GM23248 (cell line): ENCODE measurements around the gene FREM2. TPM values are rescaled to one million over a fixed set of nuclear protein-coding genes. Genes with fewer than 3 reads are reported as not detected.

Experiments used
- DNase-seq: peaks from one replicate; pipeline ENCODE4 v3.0.0-alpha.2; 2015
- H2AFZ ChIP-seq: fragments of 200-600 bp; sonication (generic); 2 replicates; pipeline ENCODE4 v1.6.1; 2016; ENCODE audit warnings: antibody characterized with exemption
- H3F3A ChIP-seq: fragments of 200-600 bp; sonication (generic); 2 replicates; pipeline ENCODE4 v1.6.1; 2016; ENCODE audit warnings: mild to moderate bottlenecking, antibody characterized with exemption, mixed run types; ENCODE audit not compliant: insufficient read depth
- H3K27ac ChIP-seq: fragments of 200-600 bp; sonication (generic); 2 replicates; pipeline ENCODE4 v1.5.1; 2016; ENCODE audit warnings: mild to moderate bottlenecking
- H3K27me3 ChIP-seq: fragments of 200-600 bp; sonication (generic); replicated peaks from 2 replicates; pipeline ENCODE4 v1.6.1; 2016; ENCODE audit warnings: mild to moderate bottlenecking; ENCODE audit not compliant: insufficient read depth
- H3K36me3 ChIP-seq: fragments of 200-600 bp; sonication (generic); 2 replicates; pipeline ENCODE4 v1.6.1; 2016; ENCODE audit warnings: low read depth, mild to moderate bottlenecking
- H3K4me1 ChIP-seq: fragments of 200-600 bp; sonication (generic); 2 replicates; pipeline ENCODE4 v1.6.1; 2016; ENCODE audit warnings: mild to moderate bottlenecking; ENCODE audit not compliant: insufficient read depth
- H3K4me2 ChIP-seq: fragments of 200-600 bp; sonication (generic); one replicate; pipeline ENCODE4 v1.6.1; 2016; ENCODE audit warnings: mild to moderate bottlenecking; ENCODE audit not compliant: unreplicated experiment
- H3K4me3 ChIP-seq: fragments of 200-600 bp; sonication (generic); 2 replicates; pipeline ENCODE4 v1.5.1; 2016; ENCODE audit warnings: mild to moderate bottlenecking
- H3K79me2 ChIP-seq: fragments of 200-600 bp; sonication (generic); 2 replicates; pipeline ENCODE4 v1.6.1; 2016; ENCODE audit warnings: mild to moderate bottlenecking; ENCODE audit not compliant: insufficient read depth
- H3K9ac ChIP-seq: fragments of 200-600 bp; sonication (generic); 2 replicates; pipeline ENCODE4 v1.6.1; 2016; ENCODE audit warnings: mild to moderate bottlenecking
- H3K9me2 ChIP-seq: fragments of 200-600 bp; sonication (generic); 2 replicates; pipeline ENCODE4 v1.6.1; 2016; ENCODE audit warnings: mixed run types, mild to moderate bottlenecking, moderate library complexity; ENCODE audit not compliant: insufficient read depth
- H3K9me3 ChIP-seq: fragments of 200-600 bp; sonication (generic); one replicate; pipeline ENCODE4 v1.6.1; 2017; ENCODE audit warnings: low read depth
- H4K20me1 ChIP-seq: fragments of 200-600 bp; sonication (generic); 2 replicates; pipeline ENCODE4 v1.6.0; 2016; ENCODE audit not compliant: insufficient read depth
- EZH2 ChIP-seq: fragments of 200-600 bp; sonication (generic); IDR thresholded peaks from 2 replicates; pipeline ENCODE4 v1.6.1; 2018; ENCODE audit warnings: antibody characterized with exemption, mild to moderate bottlenecking; ENCODE audit not compliant: insufficient read depth, poor library complexity, severe bottlenecking
- EZH2phosphoT487 ChIP-seq: fragments of 200-600 bp; sonication (generic); IDR thresholded peaks from 2 replicates; pipeline ENCODE4 v1.6.1; 2018; ENCODE audit warnings: antibody characterized with exemption, moderate library complexity, mild to moderate bottlenecking, low read depth; ENCODE audit not compliant: insufficient read depth
- WGBS, 2 experiments: methylation state at CpG; one replicate each; pipeline ENCODE4 v1.1.6; 2015 to 2017; ENCODE audit warnings: low lambda C conversion rate in 2 of 2, low coverage in 1 of 2; ENCODE audit errors: missing lambda C conversion rate in 2 of 2; 5-methylcytosine and 5-hydroxymethylcytosine counted together
- in situ Hi-C: fragments of 300-500 bp; cut with MboI; formaldehyde crosslinking; loops from 2 replicates; pipeline ENCODE4 v1.15.0; 2020
- polyA plus RNA-seq: library from polyadenylated mRNA; unstranded; fragments of >200 nt; fragmentation: Nextera tagmentation; extraction: Ambion mirVana; gene quantifications from 2 replicates; pipeline ENCODE4 v1.2.1, GENCODE V29; 2016
- total RNA-seq: library from RNA; depleted of rRNA; stranded (reverse); fragments of >200 nt; shearing (Covaris generic); gene quantifications from 2 replicates; pipeline ENCODE4 v1.2.3, GENCODE V29; 2014

The FREM2 gene
- total and polyA plus RNA-seq, 2 experiments from 2014 or later, result not detected

DNA sequence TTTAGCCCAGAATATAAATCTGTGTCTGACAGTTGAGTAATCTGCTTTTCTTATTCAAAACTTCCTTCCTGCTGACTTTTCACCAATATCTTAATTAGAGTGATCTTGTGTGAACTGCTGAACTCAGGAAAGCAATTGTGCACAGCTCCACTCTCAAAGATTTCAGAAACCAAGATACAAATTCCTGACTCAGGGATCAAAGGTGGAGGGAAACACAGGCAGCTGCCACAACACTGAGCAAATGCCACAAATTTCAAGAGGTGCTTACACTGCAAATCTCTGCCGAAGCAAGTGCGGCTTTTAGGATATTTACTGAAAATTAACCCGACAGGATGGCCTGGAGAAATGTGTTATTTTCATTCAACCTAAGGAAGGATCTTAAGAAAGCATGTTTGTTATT lies 192.4 kb downstream of the FREM2 start:
- in situ Hi-C loops, result no loop called here
- TF ChIP-seq EZH2phosphoT487 (no peak), EZH2 (no peak)
- Histone ChIP-seq H3K4me3 (no peak overlapping the region), H3K27me3 (peaks cover 22% of the 10 kb centered on the region), H3K4me2 (no peak overlapping the region), H3K9ac (no peak overlapping the region), H3K4me1 (peaks cover 9% of the 10 kb centered on the region; the same call in 1 of the 2 replicates), H3K9me2 (no peaks in the 10 kb centered on the region), H3K27ac (no peak overlapping the region), H3F3A (no peaks in the 10 kb centered on the region), H3K9me3 (no peaks in the 10 kb centered on the region), H4K20me1 (no peaks in the 10 kb centered on the region), H3K79me2 (no peaks in the 10 kb centered on the region), H2AFZ (no peak overlapping the region), H3K36me3 (no peaks in the 10 kb centered on the region)
- DNase-seq, result no peak
- 66 to 69% methylated on average over 3 of the region's 3 CpGs for WGBS, 2 experiments

GRCh38 chr13:38879786-38880185 lies 192.9 kb downstream of the FREM2 start:
- H3K27me3 ChIP-seq, result peaks cover 18% of the 10 kb centered on the region
- H3K4me2 ChIP-seq, result no peak overlapping the region
- H3K4me3 ChIP-seq, result no peak overlapping the region
- no peaks in the 10 kb centered on the region for H3K9me2 ChIP-seq
- no peaks in the 10 kb centered on the region for H4K20me1 ChIP-seq
- H3K27ac ChIP-seq, result no peak overlapping the region
- no peaks in the 10 kb centered on the region for H3K9me3 ChIP-seq
- no peak overlapping the region for H2AFZ ChIP-seq
- no peak for TF ChIP-seq EZH2phosphoT487
- no peak for TF ChIP-seq EZH2
- H3K4me1 ChIP-seq, result peaks cover 9% of the 10 kb centered on the region; the same call in 1 of the 2 replicates
- H3K9ac ChIP-seq, result no peak overlapping the region
- in situ Hi-C loops, result no loop called here
- H3K36me3 ChIP-seq, result no peaks in the 10 kb centered on the region
- no peak for DNase-seq
- no peaks in the 10 kb centered on the region for H3F3A ChIP-seq
- H3K79me2 ChIP-seq, result no peaks in the 10 kb centered on the region

DNA sequence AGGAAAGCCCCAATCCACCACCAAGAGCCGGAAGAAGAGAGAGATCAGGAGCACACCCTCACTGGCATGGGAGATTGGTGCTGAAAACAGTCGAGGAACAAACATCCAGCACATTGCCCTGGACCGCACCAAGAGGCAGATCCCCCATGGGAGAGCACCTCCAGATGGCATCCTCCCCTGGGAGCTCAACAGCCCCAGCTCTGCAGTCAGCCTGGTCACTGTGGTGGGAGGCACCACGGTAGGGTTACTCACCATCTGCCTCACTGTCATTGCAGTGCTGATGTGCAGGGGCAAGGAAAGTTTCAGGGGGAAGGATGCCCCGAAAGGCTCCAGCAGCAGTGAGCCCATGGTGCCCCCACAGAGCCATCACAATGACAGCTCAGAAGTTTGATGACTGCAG lies 193.5 kb downstream of the FREM2 start:
- DNase-seq, result no peak
- no peaks in the 10 kb centered on the region for H3F3A ChIP-seq
- no peaks in the 10 kb centered on the region for H3K79me2 ChIP-seq
- TF ChIP-seq EZH2phosphoT487, result no peak
- TF ChIP-seq EZH2, result no peak
- H3K27me3 ChIP-seq, result peaks cover 12% of the 10 kb centered on the region
- no peak overlapping the region for H3K27ac ChIP-seq
- no peak overlapping the region for H3K4me3 ChIP-seq
- H3K4me1 ChIP-seq, result peaks cover 9% of the 10 kb centered on the region; the same call in 1 of the 2 replicates
- no peak overlapping the region for H3K9ac ChIP-seq
- no peaks in the 10 kb centered on the region for H4K20me1 ChIP-seq
- no peak overlapping the region for H2AFZ ChIP-seq
- no peaks in the 10 kb centered on the region for H3K9me3 ChIP-seq
- H3K36me3 ChIP-seq, result no peaks in the 10 kb centered on the region
- in situ Hi-C loops, result no loop called here
- no peak overlapping the region for H3K4me2 ChIP-seq
- WGBS, 2 experiments, result 46 to 58% methylated on average over 5 of the region's 5 CpGs
- no peaks in the 10 kb centered on the region for H3K9me2 ChIP-seq

DNA sequence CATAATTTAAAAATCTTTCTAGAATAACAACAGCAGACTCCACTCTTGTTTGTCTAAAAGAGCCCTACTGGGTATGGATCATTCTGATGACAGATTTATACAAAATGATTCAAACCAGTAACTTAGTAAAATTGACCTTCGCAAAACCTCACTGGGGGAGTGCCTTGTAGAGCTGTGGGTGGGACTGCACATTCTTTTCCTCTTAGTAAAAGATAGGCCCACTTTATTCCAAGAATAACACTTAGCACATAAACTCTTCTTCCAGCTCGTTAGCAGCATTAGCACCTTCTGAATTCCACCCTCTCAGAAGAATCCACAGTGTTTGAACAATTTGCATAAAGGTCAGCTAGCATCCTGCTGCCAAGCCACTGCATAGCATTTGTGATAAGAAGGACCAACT lies 196.9 kb downstream of the FREM2 start:
- H3K27me3 ChIP-seq, result peaks cover 9% of the 10 kb centered on the region; the same call in 1 of the 2 replicates
- H4K20me1 ChIP-seq, result no peaks in the 10 kb centered on the region
- no peak overlapping the region for H3K27ac ChIP-seq
- 16 to 32% methylated on average over 2 of the region's 2 CpGs for WGBS, 2 experiments
- peaks cover 7% of the 10 kb centered on the region for H3F3A ChIP-seq
- peak; percentile 33 for DNase-seq
- H3K9me3 ChIP-seq, result no peaks in the 10 kb centered on the region
- peaks cover 12% of the 10 kb centered on the region; the same call in 1 of the 2 replicates for H3K4me1 ChIP-seq
- in situ Hi-C loops, result no loop called here
- no peak overlapping the region for H3K9ac ChIP-seq
- no peaks in the 10 kb centered on the region for H3K9me2 ChIP-seq
- H3K4me2 ChIP-seq, result peak overlapping the region; percentile 32
- H3K79me2 ChIP-seq, result no peaks in the 10 kb centered on the region
- H2AFZ ChIP-seq, result no peak overlapping the region
- H3K36me3 ChIP-seq, result no peaks in the 10 kb centered on the region
- H3K4me3 ChIP-seq, result no peak overlapping the region
- TF ChIP-seq EZH2phosphoT487 (no peak), EZH2 (no peak)

DNA sequence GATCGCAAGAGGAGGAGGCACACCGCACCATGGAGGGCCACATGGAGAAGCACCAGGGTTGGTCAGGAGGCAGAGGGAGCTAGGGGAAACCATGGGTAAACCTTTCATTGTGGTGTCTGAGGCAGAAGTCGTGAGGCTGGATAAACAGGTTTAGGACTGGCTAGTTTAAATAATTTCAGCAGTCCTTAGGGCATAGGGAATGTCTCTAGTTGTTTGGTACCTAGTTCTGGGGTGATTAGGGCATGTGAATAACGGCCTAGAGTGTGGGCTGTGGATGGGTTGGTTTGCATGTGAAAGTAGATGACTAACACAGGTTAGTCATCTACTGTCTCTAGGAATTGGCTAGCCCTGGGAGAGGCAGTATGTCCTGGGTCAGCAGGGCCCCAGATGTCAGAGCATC lies 201.4 kb downstream of the FREM2 start:
- no peak for TF ChIP-seq EZH2
- no peak for TF ChIP-seq EZH2phosphoT487
- Histone ChIP-seq H3K4me2 (no peak overlapping the region), H3K36me3 (no peaks in the 10 kb centered on the region), H3K9ac (no peak overlapping the region), H3F3A (peaks cover 10% of the 10 kb centered on the region), H3K27me3 (no peaks in the 10 kb centered on the region), H3K27ac (no peak overlapping the region), H3K4me1 (peaks cover 12% of the 10 kb centered on the region; the same call in 1 of the 2 replicates), H3K4me3 (no peak overlapping the region), H4K20me1 (no peaks in the 10 kb centered on the region), H2AFZ (no peak overlapping the region), H3K9me3 (no peaks in the 10 kb centered on the region), H3K79me2 (no peaks in the 10 kb centered on the region), H3K9me2 (no peaks in the 10 kb centered on the region)
- 45 to 46% methylated on average over 4 of the region's 4 CpGs for WGBS, 2 experiments
- in situ Hi-C loops, result no loop called here
- DNase-seq, result peak; percentile 87
